ENCODE measurements around the gene WRAP73. TPM values are rescaled to one million over a fixed set of nuclear protein-coding genes. Genes with fewer than 3 reads are reported as not detected.

WRAP73 gene
- total RNA-seq, 2 experiments from 2014 or later = 22.3 to 22.7 TPM

- Histone ChIP-seq H3K4me1 (ENCODE audit: insufficient read depth, low read length) (peaks cover 11% of the 10 kb centered on the region), H3K4me3 (ENCODE audit: low read length) (no peak overlapping the region), H3K36me3 (ENCODE audit: insufficient read depth, low read length) (no peaks in the 10 kb centered on the region), H3K9me3 (ENCODE audit: control insufficient read depth in 1 of 2, insufficient read depth in 1 of 2, low read length in 2 of 2) (no peaks in the 10 kb centered on the region), H3K27me3 (ENCODE audit: control insufficient read depth in 1 of 2, insufficient read depth in 2 of 2, low read length in 2 of 2) (peaks cover 0 to 7% of the 10 kb centered on the region in 2 experiments), H3K27ac (ENCODE audit: low read depth in 1 of 2, low read length in 2 of 2) (no peak overlapping the region)
- CTCF ChIA-PET = no interaction called here
- Mint-ChIP-seq H3K27me3 (peaks cover 9% of the 10 kb centered on the region), H3K27ac (no peak overlapping the region), H3K9me3 (no peaks in the 10 kb centered on the region), H3K4me1 (ENCODE audit: low read depth) (peaks cover 5% of the 10 kb centered on the region), H3K4me3 (no peak overlapping the region), H3K36me3 (ENCODE audit: low read depth) (no peaks in the 10 kb centered on the region)
- POLR2A ChIA-PET = no interaction called here
- no peak for ATAC-seq (ENCODE audit: poor library complexity)
- intact Hi-C loops (cut with DNase I, micrococcal nuclease) = no loop called here
- DNase-seq = no peak
- TF ChIP-seq, protein P1, sequence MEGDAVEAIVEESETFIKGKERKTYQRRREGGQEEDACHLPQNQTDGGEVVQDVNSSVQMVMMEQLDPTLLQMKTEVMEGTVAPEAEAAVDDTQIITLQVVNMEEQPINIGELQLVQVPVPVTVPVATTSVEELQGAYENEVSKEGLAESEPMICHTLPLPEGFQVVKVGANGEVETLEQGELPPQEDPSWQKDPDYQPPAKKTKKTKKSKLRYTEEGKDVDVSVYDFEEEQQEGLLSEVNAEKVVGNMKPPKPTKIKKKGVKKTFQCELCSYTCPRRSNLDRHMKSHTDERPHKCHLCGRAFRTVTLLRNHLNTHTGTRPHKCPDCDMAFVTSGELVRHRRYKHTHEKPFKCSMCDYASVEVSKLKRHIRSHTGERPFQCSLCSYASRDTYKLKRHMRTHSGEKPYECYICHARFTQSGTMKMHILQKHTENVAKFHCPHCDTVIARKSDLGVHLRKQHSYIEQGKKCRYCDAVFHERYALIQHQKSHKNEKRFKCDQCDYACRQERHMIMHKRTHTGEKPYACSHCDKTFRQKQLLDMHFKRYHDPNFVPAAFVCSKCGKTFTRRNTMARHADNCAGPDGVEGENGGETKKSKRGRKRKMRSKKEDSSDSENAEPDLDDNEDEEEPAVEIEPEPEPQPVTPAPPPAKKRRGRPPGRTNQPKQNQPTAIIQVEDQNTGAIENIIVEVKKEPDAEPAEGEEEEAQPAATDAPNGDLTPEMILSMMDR (IDR thresholded peaks at IDR 0.05) = no peak
Observed at GRCh38 chr1:3698660-3699408, 48.9 kb upstream of the WRAP73 start.

- Mint-ChIP-seq H3K4me3 (no peak overlapping the region), H3K36me3 (ENCODE audit: low read depth) (no peaks in the 10 kb centered on the region), H3K4me1 (ENCODE audit: low read depth) (peaks cover 4% of the 10 kb centered on the region), H3K9me3 (no peaks in the 10 kb centered on the region), H3K27ac (no peak overlapping the region), H3K27me3 (peaks cover 9% of the 10 kb centered on the region)
- Histone ChIP-seq H3K4me3 (ENCODE audit: low read length) (no peak overlapping the region), H3K36me3 (ENCODE audit: insufficient read depth, low read length) (no peaks in the 10 kb centered on the region), H3K27me3 (ENCODE audit: control insufficient read depth in 1 of 2, insufficient read depth in 2 of 2, low read length in 2 of 2) (peaks cover 0 to 7% of the 10 kb centered on the region in 2 experiments), H3K9me3 (ENCODE audit: control insufficient read depth in 1 of 2, insufficient read depth in 1 of 2, low read length in 2 of 2) (no peaks in the 10 kb centered on the region), H3K4me1 (ENCODE audit: insufficient read depth, low read length) (peaks cover 8% of the 10 kb centered on the region), H3K27ac (ENCODE audit: low read depth in 1 of 2, low read length in 2 of 2) (no peak overlapping the region)
- ChIA-PET CTCF (no interaction called here), POLR2A (no interaction called here)
- no peak for ATAC-seq (ENCODE audit: poor library complexity)
- DNase-seq = no peak
- TF ChIP-seq, protein P1 (IDR thresholded peaks at IDR 0.05) = no peak
- intact Hi-C loops (cut with DNase I, micrococcal nuclease) = no loop called here
Observed at GRCh38 chr1:3697810-3698209, 47.9 kb upstream of the WRAP73 start.

DNA sequence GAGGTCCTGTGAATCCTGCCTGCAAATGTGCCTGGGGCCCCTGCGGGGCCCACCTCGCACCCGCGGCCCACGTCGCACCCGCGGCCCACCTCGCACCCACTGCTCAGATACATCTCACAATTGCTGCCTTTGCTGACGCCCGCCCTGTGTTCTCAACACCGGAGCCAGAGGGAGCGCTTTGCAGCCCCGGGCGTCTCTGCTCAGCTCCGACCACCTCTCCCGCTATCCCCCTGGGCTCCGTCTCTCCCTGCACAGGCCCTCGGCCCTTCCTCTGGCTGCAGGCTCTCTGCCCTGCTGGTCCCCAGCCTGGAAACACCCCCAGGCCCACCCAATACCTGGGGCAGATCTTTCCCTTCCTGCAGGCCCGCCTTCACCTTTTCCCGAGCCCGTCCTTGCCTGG is 47.2 kb upstream of the WRAP73 start:
- Histone ChIP-seq H3K27ac (ENCODE audit: low read depth in 1 of 2, low read length in 2 of 2) (no peak overlapping the region), H3K36me3 (ENCODE audit: insufficient read depth, low read length) (no peaks in the 10 kb centered on the region), H3K4me3 (ENCODE audit: low read length) (no peak overlapping the region), H3K9me3 (ENCODE audit: control insufficient read depth in 1 of 2, insufficient read depth in 1 of 2, low read length in 2 of 2) (no peaks in the 10 kb centered on the region), H3K4me1 (ENCODE audit: insufficient read depth, low read length) (peaks cover 8% of the 10 kb centered on the region), H3K27me3 (ENCODE audit: control insufficient read depth in 1 of 2, insufficient read depth in 2 of 2, low read length in 2 of 2) (peaks cover 0 to 7% of the 10 kb centered on the region in 2 experiments)
- Mint-ChIP-seq H3K36me3 (ENCODE audit: low read depth) (no peaks in the 10 kb centered on the region), H3K4me3 (no peak overlapping the region), H3K9me3 (no peaks in the 10 kb centered on the region), H3K4me1 (ENCODE audit: low read depth) (peaks cover 4% of the 10 kb centered on the region), H3K27ac (no peak overlapping the region), H3K27me3 (peaks cover 9% of the 10 kb centered on the region)
- intact Hi-C loops (cut with DNase I, micrococcal nuclease) = no loop called here
- DNase-seq (no peak), ATAC-seq (ENCODE audit: poor library complexity) (no peak)
- ChIA-PET CTCF (no interaction called here), POLR2A (no interaction called here)
- TF ChIP-seq, protein P1 (IDR thresholded peaks at IDR 0.05) = no peak
